ENCODE data around the gene HOXB3.

- TF ChIP-seq CTCF (IDR thresholded peaks at IDR 0.05) (no peak), ZFX (IDR thresholded peaks at IDR 0.05; ENCODE audit: borderline replicate concordance) (no peak)
Measured at GRCh38 chr17:48595278-48595999, 5.4 kb upstream of the HOXB3 start.

Measured in 22Rv1 (cell line).